Fibroblast of mammary gland (primary cell): ENCODE data around the gene TIMM8B.

Source experiments
- DNase-seq: peaks from one replicate; pipeline ENCODE4 v3.0.0-alpha.2; 2010; ENCODE audit warnings: low read depth
- H3K4me3 ChIP-seq: 2 replicates; pipeline ENCODE4 v1.5.1; 2011; ENCODE audit warnings: low read depth, mild to moderate bottlenecking, low read length, moderate library complexity; ENCODE audit not compliant: control insufficient read depth
- CTCF ChIP-seq: conservative IDR thresholded peaks from 2 replicates; pipeline ENCODE4 v1.5.1; 2011; ENCODE audit warnings: low read depth, low read length, inconsistent platforms; ENCODE audit not compliant: control insufficient read depth, insufficient read depth

TIMM8B gene

GRCh38 chr11:112086422-112087191, at the start of gene TIMM8B, which contains the start of gene SDHD:
TSS of gene TIMM8B (minus strand) at chr11:112086756. CDS start at chr11:112086723, 33 bp downstream.
TSS of gene SDHD (plus strand) at chr11:112086873. CDS start at chr11:112086908, 35 bp downstream.
- TF ChIP-seq CTCF = peak; percentile 24
- H3K4me3 ChIP-seq = peak within 1 kb of the TSS; percentile 98
- DNase-seq = peak; percentile 97

- DNase-seq = no peak
- no peak overlapping the region for H3K4me3 ChIP-seq
- no peak for TF ChIP-seq CTCF
Measured at GRCh38 chr11:112134473-112134872, 47.9 kb upstream of the TIMM8B start.

- DNase-seq = no peak
- TF ChIP-seq CTCF = no peak
Measured at GRCh38 chr11:112132737-112133136, 46.2 kb upstream of the TIMM8B start.

GRCh38 chr11:112129656-112130055, 43.1 kb upstream of the TIMM8B start:
- no peak for DNase-seq
- TF ChIP-seq CTCF = no peak
- no peak overlapping the region for H3K4me3 ChIP-seq

More at GRCh38 chr11:112132737-112133136, 46.2 kb upstream of the TIMM8B start:
- H3K4me3 ChIP-seq = no peak overlapping the region

GRCh38 chr11:112128483-112129121, 42.0 kb upstream of the TIMM8B start:
- no peak for TF ChIP-seq CTCF
- peak; percentile 86 for DNase-seq
- no peak overlapping the region for H3K4me3 ChIP-seq

GRCh38 chr11:112127056-112127455, 40.5 kb upstream of the TIMM8B start:
- H3K4me3 ChIP-seq = no peak overlapping the region
- no peak for TF ChIP-seq CTCF
- no peak for DNase-seq
